ENCODE results near the gene HOXC6. TPM values are rescaled to one million over a fixed set of nuclear protein-coding genes. Genes with fewer than 3 reads are reported as not detected.

The HOXC6 gene
- total RNA-seq, 1 donor from 2014 or later = 2.7 TPM

GRCh38 chr12:54000116-54001114, 27.8 kb upstream of the HOXC6 start, which contains the start of gene HOXC9:
HOXC9 (plus strand) TSS chr12:54000161; CDS start chr12:54000189, 28 bp downstream.
- no peak for DNase-seq (ENCODE audit: low read depth)

GRCh38 chr12:54001283-54002187, 26.7 kb upstream of the HOXC6 start:
- TF ChIP-seq CTCF (conservative IDR thresholded peaks at IDR 0.05; ENCODE audit: low read depth, low read length) = no peak
- no peak for DNase-seq (ENCODE audit: low read depth)
- H3K4me3 ChIP-seq (ENCODE audit: low read depth, low read length) = peak overlapping the region; percentile 84

More at GRCh38 chr12:54000116-54001114, 27.8 kb upstream of the HOXC6 start, which contains the start of gene HOXC9:
- peak within 1 kb of the TSS; percentile 84 for H3K4me3 ChIP-seq (ENCODE audit: low read depth, low read length)
- no peak for TF ChIP-seq CTCF (conservative IDR thresholded peaks at IDR 0.05; ENCODE audit: low read depth, low read length)

- peak overlapping the region; percentile 84 for H3K4me3 ChIP-seq (ENCODE audit: low read depth, low read length)
- no peak for TF ChIP-seq CTCF (conservative IDR thresholded peaks at IDR 0.05; ENCODE audit: low read depth, low read length)
- no peak for DNase-seq (ENCODE audit: low read depth)
These were observed 25.8 kb upstream of the HOXC6 start for GRCh38 chr12:54002278-54002914.

GRCh38 chr12:54002915-54003389, 25.3 kb upstream of the HOXC6 start:
- TF ChIP-seq CTCF (conservative IDR thresholded peaks at IDR 0.05; ENCODE audit: low read depth, low read length) = no peak
- peak overlapping the region; percentile 11 for H3K4me3 ChIP-seq (ENCODE audit: low read depth, low read length)

GRCh38 chr12:54003625-54004024, 24.6 kb upstream of the HOXC6 start:
- no peak overlapping the region for H3K4me3 ChIP-seq (ENCODE audit: low read depth, low read length)
- no peak for DNase-seq (ENCODE audit: low read depth)

More at GRCh38 chr12:54002915-54003389, 25.3 kb upstream of the HOXC6 start:
- DNase-seq (ENCODE audit: low read depth) = no peak

More at GRCh38 chr12:54003625-54004024, 24.6 kb upstream of the HOXC6 start:
- TF ChIP-seq CTCF (conservative IDR thresholded peaks at IDR 0.05; ENCODE audit: low read depth, low read length) = no peak

Data from epithelial cell of proximal tubule (primary cell).